Transverse colon (tissue), 4 donors: ENCODE measurements around the gene PPP5C. TPM values are rescaled to one million over a fixed set of nuclear protein-coding genes. Genes with fewer than 3 reads are reported as not detected.

Experiments
- DNase-seq: peaks from one replicate; pipeline ENCODE4 v3.0.0-alpha.2; 2019
- H3K27ac ChIP-seq, 4 donors: fragments of 200-600 bp; sonication (generic); 2 replicates each; pipeline ENCODE4 v1.5.1; 2016 to 2018; ENCODE audit warnings: inconsistent platforms in 4 of 4
- H3K27me3 ChIP-seq: fragments of 200-600 bp; sonication (generic); 2 replicates; pipeline ENCODE4 v1.5.1; 2017; ENCODE audit warnings: inconsistent platforms
- H3K36me3 ChIP-seq, 4 donors: fragments of 200-600 bp; sonication (generic); 2 replicates each; pipeline ENCODE4 v1.5.1; 2017 to 2019; ENCODE audit warnings: inconsistent platforms in 4 of 4
- H3K4me1 ChIP-seq, 4 donors: fragments of 200-600 bp; sonication (generic); 2 replicates each; pipeline ENCODE4 v1.5.1; 2017 to 2020; ENCODE audit warnings: inconsistent platforms in 4 of 4
- H3K4me3 ChIP-seq, 4 donors: fragments of 200-600 bp; sonication (generic); 1 replicate in 1 of 4; 2 replicates in 3 of 4; pipeline versions ENCODE4 v1.5.1 to v1.6.1; 2017 to 2019; ENCODE audit warnings: inconsistent platforms in 4 of 4
- H3K9me3 ChIP-seq, 2 donors: fragments of 200-600 bp; sonication (generic); 2 replicates each; pipeline ENCODE4 v1.5.1; 2017 to 2019; ENCODE audit warnings: inconsistent platforms in 2 of 2
- CTCF ChIP-seq, 5 experiments: fragments of 200-600 bp in 3 of 5; fragments of 450-650 bp in 2 of 5; sonication (generic) in 3 of 5; IDR thresholded peaks; 1 replicate in 2 of 5; 2 replicates in 3 of 5; pipeline ENCODE4 v1.5.1; 2016 to 2017; ENCODE audit warnings: antibody characterized with exemption in 5 of 5, inconsistent platforms in 3 of 5, mild to moderate bottlenecking in 2 of 5, moderate library complexity in 1 of 5
- EP300 ChIP-seq: sonication (generic); formaldehyde crosslinking; IDR thresholded peaks from one replicate; pipeline ENCODE4 v1.6.1; 2017; ENCODE audit warnings: antibody characterized with exemption, low read depth
- POLR2A ChIP-seq: fragments of 450-650 bp; IDR thresholded peaks from one replicate; pipeline ENCODE4 v1.6.1; 2016; ENCODE audit warnings: antibody characterized with exemption, mild to moderate bottlenecking, moderate library complexity
- POLR2AphosphoS5 ChIP-seq, 3 donors: sonication (generic); formaldehyde crosslinking; IDR thresholded peaks; one replicate each; pipeline ENCODE4 v1.6.1; 2016; ENCODE audit warnings: antibody characterized with exemption in 3 of 3
- WGBS, 2 donors: methylation state at CpG; one replicate each; pipeline ENCODE4 v1.1.5; 2018; ENCODE audit warnings: low coverage in 1 of 2; 5-methylcytosine and 5-hydroxymethylcytosine counted together
- in situ Hi-C, 4 donors: fragments of 200-750 bp; cut with MboI; loops; one replicate each; pipeline versions ENCODE4 v1.15.0 to v1.15.1; 2017; ENCODE audit warnings: low sequenced_read_pairs in 3 of 4, low pct_ligation_motif_present in 1 of 4, low pct_unique_long_range_greater_than_20kb in 1 of 4
- intact Hi-C: fragments of 100-400 bp; cut with DNase I; formaldehyde crosslinking; loops from one replicate; pipeline ENCODE4 v1.15.1; 2023; ENCODE audit warnings: low total_unique reads
- total RNA-seq, 4 donors: library from RNA; depleted of rRNA; stranded (reverse); fragments of >200 nt; gene quantifications; one replicate each; pipeline ENCODE4 v1.1.0, GENCODE V29; 2016

PPP5C gene
- total RNA-seq, 4 donors from 2014 or later: 78.8 to 132 (median 96.8) TPM

- no peak for DNase-seq
- TF ChIP-seq CTCF (IDR thresholded peaks at IDR 0.05) (no peak), POLR2AphosphoS5 (IDR thresholded peaks at IDR 0.05) (no peak), POLR2A (no peak), EP300 (no peak)
These were observed 36.4 kb downstream of the PPP5C start for GRCh38 chr19:46383171-46383815.

GRCh38 chr19:46383846-46384245 is 37.0 kb downstream of the PPP5C start:
- 91% methylated on average over 7 of the region's 7 CpGs; no CpG with 5 or more reads in 1 of the 2 donors for WGBS, 2 donors
- intact Hi-C loops (no loop called here), in situ Hi-C loops (loop anchor here in 1 of 4 donors (10.0 kb wide), 1 partner anchor 99 kb away; no protein-coding TSS in a partner anchor)

More at GRCh38 chr19:46383171-46383815, 36.4 kb downstream of the PPP5C start:
- peaks cover 0 to 42% (median 15%) of the 10 kb centered on the region in 4 donors for H3K36me3 ChIP-seq
- no peak overlapping the region for H3K27ac ChIP-seq
- no peaks in the 10 kb centered on the region for H3K9me3 ChIP-seq
- intact Hi-C loops (no loop called here), in situ Hi-C loops (loop anchor here in 1 of 4 donors (10.0 kb wide), 1 partner anchor 98 kb away; no protein-coding TSS in a partner anchor)
- peaks cover 0 to 10% (median 4%) of the 10 kb centered on the region in 4 donors for H3K4me1 ChIP-seq
- no peaks in the 10 kb centered on the region for H3K27me3 ChIP-seq
- 86 to 94% methylated on average over 3 to 22 of the region's 23 CpGs for WGBS, 2 donors
- no peak overlapping the region for H3K4me3 ChIP-seq

GRCh38 chr19:46384396-46384795 is 37.5 kb downstream of the PPP5C start:
- TF ChIP-seq POLR2A (no peak), CTCF (IDR thresholded peaks at IDR 0.05) (no peak), POLR2AphosphoS5 (IDR thresholded peaks at IDR 0.05) (no peak)
- Histone ChIP-seq H3K27ac (no peak overlapping the region), H3K4me1 (no peaks in the 10 kb centered on the region), H3K4me3 (no peak overlapping the region), H3K36me3 (peaks cover 0 to 51% (median 18%) of the 10 kb centered on the region in 4 donors), H3K9me3 (no peaks in the 10 kb centered on the region), H3K27me3 (no peaks in the 10 kb centered on the region)
- in situ Hi-C loops (loop anchor here in 1 of 4 donors (10.0 kb wide), 1 partner anchor 100 kb away; no protein-coding TSS in a partner anchor), intact Hi-C loops (no loop called here)
- 95% methylated on average over 11 of the region's 11 CpGs; no CpG with 5 or more reads in 1 of the 2 donors for WGBS, 2 donors
- DNase-seq: no peak

More at GRCh38 chr19:46383846-46384245, 37.0 kb downstream of the PPP5C start:
- Histone ChIP-seq H3K27me3 (no peaks in the 10 kb centered on the region), H3K4me1 (peaks cover 0 to 5% (median 0%) of the 10 kb centered on the region in 4 donors), H3K4me3 (no peak overlapping the region), H3K27ac (no peak overlapping the region), H3K9me3 (no peaks in the 10 kb centered on the region), H3K36me3 (peaks cover 0 to 48% (median 17%) of the 10 kb centered on the region in 4 donors)
- no peak for DNase-seq
- no peak for TF ChIP-seq EP300
- TF ChIP-seq CTCF (IDR thresholded peaks at IDR 0.05): no peak
- TF ChIP-seq POLR2A: no peak
- no peak for TF ChIP-seq POLR2AphosphoS5 (IDR thresholded peaks at IDR 0.05)

- no peaks in the 10 kb centered on the region for H3K27me3 ChIP-seq
- 92 to 94% methylated on average over 6 to 11 of the region's 11 CpGs for WGBS, 2 donors
- H3K36me3 ChIP-seq: peaks cover 0 to 59% (median 15%) of the 10 kb centered on the region in 4 donors
- no peaks in the 10 kb centered on the region for H3K4me1 ChIP-seq
- intact Hi-C loops (no loop called here), in situ Hi-C loops (loop anchor here in 1 of 4 donors (10.0 kb wide), 1 partner anchor 101 kb away; no protein-coding TSS in a partner anchor)
- no peak for DNase-seq
- no peak overlapping the region for H3K27ac ChIP-seq
- no peaks in the 10 kb centered on the region for H3K9me3 ChIP-seq
- TF ChIP-seq CTCF (IDR thresholded peaks at IDR 0.05) (no peak), EP300 (no peak), POLR2AphosphoS5 (IDR thresholded peaks at IDR 0.05) (no peak), POLR2A (no peak)
- no peak overlapping the region for H3K4me3 ChIP-seq
These were observed 38.7 kb downstream of the PPP5C start for GRCh38 chr19:46385636-46386035.
